ENCODE data around the gene CCDC187.

GRCh38 chr9:136303066-136303824 is 649 bp downstream of the CCDC187 start:
- no peak for TF ChIP-seq POLR2A (IDR thresholded peaks at IDR 0.05)
- TF ChIP-seq CTCF (IDR thresholded peaks at IDR 0.05) = no peak

Measured in transverse colon (tissue), 3 donors.